Measurements from ENCODE around the gene TRPV2. TPM values are rescaled to one million over a fixed set of nuclear protein-coding genes. Genes with fewer than 3 reads are reported as not detected.

The TRPV2 gene
- total RNA-seq, 1 experiment from 2014 or later, result 0.41 TPM

DNA sequence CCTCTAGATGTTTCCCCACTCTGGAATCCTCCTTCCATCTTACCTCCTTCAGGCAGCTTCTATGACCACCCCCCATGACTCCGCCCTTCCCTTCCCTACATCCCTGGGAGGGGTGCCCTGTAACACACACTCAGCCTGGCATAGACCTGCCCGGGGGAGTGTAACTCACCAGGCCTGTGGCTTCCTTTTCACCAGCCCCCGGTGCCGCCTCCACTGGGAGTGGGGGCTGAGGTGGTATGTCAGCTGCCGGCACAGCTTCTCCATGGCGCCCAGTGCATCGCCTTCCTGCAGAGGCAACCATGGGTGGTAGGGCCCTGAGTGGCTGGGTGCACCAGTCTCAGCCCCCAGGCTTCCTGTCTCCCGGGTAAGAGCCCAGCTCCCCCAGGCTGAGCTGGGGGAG, 32.3 kb downstream of the TRPV2 start:
- Histone ChIP-seq H3K36me3 (ENCODE audit: control insufficient read depth, insufficient read depth, low read length) (peaks cover 13% of the 10 kb centered on the region), H3K4me3 (ENCODE audit: low read depth, low read length) (no peak overlapping the region), H3K4me1 (peaks cover 18% of the 10 kb centered on the region), H3K27me3 (replicated peaks; ENCODE audit: control insufficient read depth, insufficient read depth, low read length) (no peaks in the 10 kb centered on the region), H3K9me3 (no peaks in the 10 kb centered on the region)
- intact Hi-C loops (cut with micrococcal nuclease; ENCODE audit: unreplicated experiment), result no loop called here
- TF ChIP-seq, protein P1, sequence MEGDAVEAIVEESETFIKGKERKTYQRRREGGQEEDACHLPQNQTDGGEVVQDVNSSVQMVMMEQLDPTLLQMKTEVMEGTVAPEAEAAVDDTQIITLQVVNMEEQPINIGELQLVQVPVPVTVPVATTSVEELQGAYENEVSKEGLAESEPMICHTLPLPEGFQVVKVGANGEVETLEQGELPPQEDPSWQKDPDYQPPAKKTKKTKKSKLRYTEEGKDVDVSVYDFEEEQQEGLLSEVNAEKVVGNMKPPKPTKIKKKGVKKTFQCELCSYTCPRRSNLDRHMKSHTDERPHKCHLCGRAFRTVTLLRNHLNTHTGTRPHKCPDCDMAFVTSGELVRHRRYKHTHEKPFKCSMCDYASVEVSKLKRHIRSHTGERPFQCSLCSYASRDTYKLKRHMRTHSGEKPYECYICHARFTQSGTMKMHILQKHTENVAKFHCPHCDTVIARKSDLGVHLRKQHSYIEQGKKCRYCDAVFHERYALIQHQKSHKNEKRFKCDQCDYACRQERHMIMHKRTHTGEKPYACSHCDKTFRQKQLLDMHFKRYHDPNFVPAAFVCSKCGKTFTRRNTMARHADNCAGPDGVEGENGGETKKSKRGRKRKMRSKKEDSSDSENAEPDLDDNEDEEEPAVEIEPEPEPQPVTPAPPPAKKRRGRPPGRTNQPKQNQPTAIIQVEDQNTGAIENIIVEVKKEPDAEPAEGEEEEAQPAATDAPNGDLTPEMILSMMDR (IDR thresholded peaks at IDR 0.05; ENCODE audit: insufficient read depth in 1 of 2, low read depth in 1 of 2, low read length in 1 of 2, severe bottlenecking in 1 of 2, unreplicated experiment in 1 of 2), result no peak
- peaks cover 7% of the 10 kb centered on the region for H3K4me1 Mint-ChIP-seq (ENCODE audit: low read depth, unreplicated experiment)
- H3K36me3 Mint-ChIP-seq (ENCODE audit: insufficient read depth, unreplicated experiment), result peaks cover 85% of the 10 kb centered on the region
- DNase-seq, result no peak
- CTCF ChIA-PET, result interaction anchor here (0.9 kb wide), 1 partner anchor 74 kb away, joined by 3 read pairs; no protein-coding TSS in a partner anchor
- H3K9me3 Mint-ChIP-seq (ENCODE audit: unreplicated experiment), result no peaks in the 10 kb centered on the region
- POLR2A ChIA-PET, result interaction anchor here (1.2 kb wide), 1 partner anchor 9 kb away, joined by 8 read pairs; no protein-coding TSS in a partner anchor
- no TSS peak for BruUV-seq (replicated peaks)
- H3K27me3 Mint-ChIP-seq (ENCODE audit: insufficient read depth, unreplicated experiment), result no peaks in the 10 kb centered on the region
- H3K4me3 Mint-ChIP-seq (ENCODE audit: unreplicated experiment), result no peak overlapping the region
- no peak overlapping the region for H3K27ac Mint-ChIP-seq (ENCODE audit: unreplicated experiment)

DNA sequence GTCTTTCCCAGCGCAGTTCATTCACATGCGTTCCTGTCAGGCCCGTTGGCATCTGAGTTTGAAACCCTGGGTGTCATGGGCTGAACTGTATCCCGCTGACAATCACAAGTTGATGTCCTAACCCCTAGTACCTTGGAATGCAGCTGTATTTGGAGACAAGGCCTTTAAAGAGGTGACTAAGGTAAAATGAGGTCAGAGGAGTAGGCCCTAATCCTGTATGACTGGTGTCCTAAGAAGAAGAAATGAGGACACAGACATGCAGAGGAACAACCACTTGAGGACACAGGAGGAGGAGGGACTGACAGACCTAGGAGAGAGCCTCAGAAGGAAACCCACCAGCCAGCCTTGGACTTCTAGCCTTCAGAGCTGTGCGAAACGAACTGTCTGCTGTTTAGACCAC, 33.1 kb downstream of the TRPV2 start:
- Mint-ChIP-seq H3K4me1 (ENCODE audit: low read depth, unreplicated experiment) (peaks cover 4% of the 10 kb centered on the region), H3K36me3 (ENCODE audit: insufficient read depth, unreplicated experiment) (peaks cover 83% of the 10 kb centered on the region), H3K27ac (ENCODE audit: unreplicated experiment) (no peak overlapping the region), H3K27me3 (ENCODE audit: insufficient read depth, unreplicated experiment) (no peaks in the 10 kb centered on the region), H3K4me3 (ENCODE audit: unreplicated experiment) (no peak overlapping the region), H3K9me3 (ENCODE audit: unreplicated experiment) (no peaks in the 10 kb centered on the region)
- ChIA-PET POLR2A (interaction anchor here (1.2 kb wide), 1 partner anchor 10 kb away, joined by 8 read pairs; no protein-coding TSS in a partner anchor), CTCF (interaction anchor here (0.9 kb wide), 1 partner anchor 73 kb away, joined by 3 read pairs; no protein-coding TSS in a partner anchor)
- intact Hi-C loops (cut with micrococcal nuclease; ENCODE audit: unreplicated experiment), result no loop called here
- no peak for DNase-seq
- Histone ChIP-seq H3K4me3 (ENCODE audit: low read depth, low read length) (no peak overlapping the region), H3K4me1 (peaks cover 10% of the 10 kb centered on the region), H3K36me3 (ENCODE audit: control insufficient read depth, insufficient read depth, low read length) (peaks cover 8% of the 10 kb centered on the region; the same call in 1 of the 2 replicates), H3K27me3 (replicated peaks; ENCODE audit: control insufficient read depth, insufficient read depth, low read length) (no peaks in the 10 kb centered on the region), H3K9me3 (no peaks in the 10 kb centered on the region)
- TF ChIP-seq, protein P1 (IDR thresholded peaks at IDR 0.05; ENCODE audit: insufficient read depth in 1 of 2, low read depth in 1 of 2, low read length in 1 of 2, severe bottlenecking in 1 of 2, unreplicated experiment in 1 of 2), result no peak
- no TSS peak for BruUV-seq (replicated peaks)

DNA sequence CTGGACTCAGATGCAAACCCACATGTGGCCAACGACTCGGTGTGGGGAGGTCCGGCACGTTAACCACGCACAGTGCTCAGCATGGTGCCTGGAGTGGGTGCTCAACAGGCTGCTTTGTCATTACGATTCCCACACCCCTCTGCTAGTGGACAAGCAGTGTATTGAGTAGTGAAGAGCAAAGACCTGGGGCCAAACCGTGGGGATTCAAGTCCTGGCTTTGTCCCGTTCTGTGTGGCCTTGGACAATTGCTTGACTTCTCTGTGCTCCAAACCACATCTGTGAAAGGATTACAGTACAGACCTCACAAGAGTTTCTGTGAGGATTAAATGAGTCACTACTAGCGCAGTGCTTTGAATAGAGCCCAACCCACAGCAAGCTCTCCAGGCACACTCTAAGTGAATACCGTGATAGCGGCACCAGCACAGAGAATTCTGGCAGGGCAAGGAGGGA, 33.8 kb downstream of the TRPV2 start:
- H3K9me3 Mint-ChIP-seq (ENCODE audit: unreplicated experiment), result no peaks in the 10 kb centered on the region
- CTCF ChIA-PET, result interaction anchor here (7.2 kb wide), 1 partner anchor 72 kb away, joined by 72 read pairs; no protein-coding TSS in a partner anchor

More for the DNA sequence above, 33.8 kb downstream of the TRPV2 start:
- Histone ChIP-seq H3K4me3 (ENCODE audit: low read depth, low read length) (no peak overlapping the region), H3K9me3 (no peaks in the 10 kb centered on the region), H3K4me1 (peaks cover 6% of the 10 kb centered on the region; the same call in 1 of the 2 replicates), H3K36me3 (ENCODE audit: control insufficient read depth, insufficient read depth, low read length) (peaks cover 8% of the 10 kb centered on the region; the same call in 1 of the 2 replicates), H3K27me3 (replicated peaks; ENCODE audit: control insufficient read depth, insufficient read depth, low read length) (no peaks in the 10 kb centered on the region)
- POLR2A ChIA-PET, result interaction anchor here (3.0 kb wide), 1 partner anchor 11 kb away, joined by 21 read pairs; no protein-coding TSS in a partner anchor
- Mint-ChIP-seq H3K4me1 (ENCODE audit: low read depth, unreplicated experiment) (peaks cover 8% of the 10 kb centered on the region), H3K27ac (ENCODE audit: unreplicated experiment) (no peak overlapping the region), H3K36me3 (ENCODE audit: insufficient read depth, unreplicated experiment) (peaks cover 80% of the 10 kb centered on the region), H3K27me3 (ENCODE audit: insufficient read depth, unreplicated experiment) (no peaks in the 10 kb centered on the region), H3K4me3 (ENCODE audit: unreplicated experiment) (no peak overlapping the region)
- intact Hi-C loops (cut with micrococcal nuclease; ENCODE audit: unreplicated experiment), result no loop called here
- TF ChIP-seq, protein P1 (IDR thresholded peaks at IDR 0.05; ENCODE audit: insufficient read depth in 1 of 2, low read depth in 1 of 2, low read length in 1 of 2, severe bottlenecking in 1 of 2, unreplicated experiment in 1 of 2), result no peak
- no TSS peak for BruUV-seq (replicated peaks)
- no peak for DNase-seq
